Epithelial cell of proximal tubule (primary cell): Measurements from ENCODE around the gene LCE4A. TPM values are rescaled to one million over a fixed set of nuclear protein-coding genes. Genes with fewer than 3 reads are reported as not detected.

Experiments
- total RNA-seq: library from RNA; depleted of rRNA; stranded (reverse); fragments of >200 nt; gene quantifications from 2 replicates; pipeline ENCODE4 v1.2.3, GENCODE V29; 2015

LCE4A gene
- total RNA-seq, 1 donor from 2014 or later: not detected

Other genes starting within 250 kb of the LCE4A start
- gene LCE5A, start 197.4 kb upstream of the LCE4A start, total RNA-seq: not detected in 2 replicates
- gene CRCT1, start 193.7 kb upstream of the LCE4A start, total RNA-seq: 0.40 TPM in 1 of 2 replicates, not detected in the other
- gene LCE3E, start 141.4 kb upstream of the LCE4A start, total RNA-seq: not detected in 2 replicates
- not detected in 2 replicates for gene LCE3D, start 127.6 kb upstream of the LCE4A start, total RNA-seq
- gene LCE3C, start 107.9 kb upstream of the LCE4A start, total RNA-seq: not detected in 2 replicates
- gene LCE3B, start 94.3 kb upstream of the LCE4A start, total RNA-seq: not detected in 2 replicates
- not detected in 2 replicates for gene LCE3A, start 85.1 kb upstream of the LCE4A start, total RNA-seq
- not detected in 2 replicates for gene LCE2D, start 44.8 kb upstream of the LCE4A start, total RNA-seq
- not detected in 2 replicates for gene LCE2C, start 32.9 kb upstream of the LCE4A start, total RNA-seq
- gene LCE2B, start 22.0 kb upstream of the LCE4A start, total RNA-seq: not detected in 2 replicates
- not detected in 2 replicates for gene LCE2A, start 9.8 kb upstream of the LCE4A start, total RNA-seq
- not detected in 2 replicates for gene KPRP, start 49.9 kb downstream of the LCE4A start, total RNA-seq
- not detected in 2 replicates for gene LCE1F, start 67.0 kb downstream of the LCE4A start, total RNA-seq
- not detected in 2 replicates for gene LCE1E, start 78.1 kb downstream of the LCE4A start, total RNA-seq
- gene LCE1D, start 88.6 kb downstream of the LCE4A start, total RNA-seq: not detected in 2 replicates
- not detected in 2 replicates for gene LCE1C, start 98.5 kb downstream of the LCE4A start, total RNA-seq
- gene LCE1B, start 103.8 kb downstream of the LCE4A start, total RNA-seq: not detected in 2 replicates
- gene LCE1A, start 119.3 kb downstream of the LCE4A start, total RNA-seq: not detected in 2 replicates
- gene LCE6A, start 134.7 kb downstream of the LCE4A start, total RNA-seq: not detected in 2 replicates
- not detected in 2 replicates for gene LCE7A, start 151.8 kb downstream of the LCE4A start, total RNA-seq
- not detected in 2 replicates for gene SMCP, start 170.2 kb downstream of the LCE4A start, total RNA-seq
- gene IVL, start 200.4 kb downstream of the LCE4A start, total RNA-seq: 0.35 and 2.1 TPM in 2 replicates
- gene SPRR5, start 239.0 kb downstream of the LCE4A start, total RNA-seq: not detected in 2 replicates